GM12801 (cell line): ENCODE data around the gene BCOR.

ENCODE experiments used
- TF ChIP-seq, protein P1 (sequence below): IDR thresholded peaks from one replicate; pipeline ENCODE4 v1.5.1; 2011; ENCODE audit warnings: control low read depth; ENCODE audit not compliant: insufficient read length; ENCODE audit errors: extremely low read depth

The BCOR gene

DNA sequence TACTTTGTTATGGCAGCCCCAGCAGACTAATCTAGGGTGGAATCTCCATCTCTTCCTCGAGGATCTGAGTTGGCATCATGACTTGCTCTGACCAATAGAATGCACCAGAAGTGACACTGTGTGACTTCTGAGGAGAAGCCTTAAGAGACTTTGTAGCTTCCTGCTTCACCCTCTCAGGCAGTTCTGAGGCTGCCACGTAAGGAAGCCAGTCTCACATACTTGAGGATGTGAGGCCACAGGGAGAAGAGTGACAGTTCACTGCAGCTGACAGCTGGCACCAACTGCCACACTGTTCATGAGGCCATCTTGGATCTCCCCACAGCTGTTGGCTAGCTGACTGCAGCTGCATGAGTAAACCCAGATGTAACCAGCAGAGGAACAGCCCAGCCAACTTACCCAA lies 29.3 kb upstream of the BCOR start:
- TF ChIP-seq, protein P1, sequence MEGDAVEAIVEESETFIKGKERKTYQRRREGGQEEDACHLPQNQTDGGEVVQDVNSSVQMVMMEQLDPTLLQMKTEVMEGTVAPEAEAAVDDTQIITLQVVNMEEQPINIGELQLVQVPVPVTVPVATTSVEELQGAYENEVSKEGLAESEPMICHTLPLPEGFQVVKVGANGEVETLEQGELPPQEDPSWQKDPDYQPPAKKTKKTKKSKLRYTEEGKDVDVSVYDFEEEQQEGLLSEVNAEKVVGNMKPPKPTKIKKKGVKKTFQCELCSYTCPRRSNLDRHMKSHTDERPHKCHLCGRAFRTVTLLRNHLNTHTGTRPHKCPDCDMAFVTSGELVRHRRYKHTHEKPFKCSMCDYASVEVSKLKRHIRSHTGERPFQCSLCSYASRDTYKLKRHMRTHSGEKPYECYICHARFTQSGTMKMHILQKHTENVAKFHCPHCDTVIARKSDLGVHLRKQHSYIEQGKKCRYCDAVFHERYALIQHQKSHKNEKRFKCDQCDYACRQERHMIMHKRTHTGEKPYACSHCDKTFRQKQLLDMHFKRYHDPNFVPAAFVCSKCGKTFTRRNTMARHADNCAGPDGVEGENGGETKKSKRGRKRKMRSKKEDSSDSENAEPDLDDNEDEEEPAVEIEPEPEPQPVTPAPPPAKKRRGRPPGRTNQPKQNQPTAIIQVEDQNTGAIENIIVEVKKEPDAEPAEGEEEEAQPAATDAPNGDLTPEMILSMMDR = no peak

DNA sequence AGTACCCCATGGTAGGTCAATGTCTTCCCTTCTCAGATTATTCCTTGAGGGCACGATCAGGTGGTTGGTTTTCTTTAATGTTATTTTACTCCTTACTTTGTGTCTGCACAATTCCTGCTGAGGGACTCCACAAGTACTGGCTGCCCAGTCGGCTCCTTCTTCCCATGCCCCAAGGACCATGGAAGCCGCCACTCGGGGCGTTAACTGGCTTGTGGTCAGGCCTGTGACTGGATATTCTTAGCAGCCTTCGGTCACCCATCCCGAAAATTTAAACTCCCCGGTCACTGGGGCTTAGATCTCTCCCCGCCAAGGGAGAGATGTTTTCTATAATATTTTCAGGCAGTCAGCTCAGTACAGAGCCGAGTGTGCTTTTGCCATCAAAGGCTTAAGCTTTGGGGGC lies 24.7 kb upstream of the BCOR start:
- TF ChIP-seq, protein P1 = no peak

DNA sequence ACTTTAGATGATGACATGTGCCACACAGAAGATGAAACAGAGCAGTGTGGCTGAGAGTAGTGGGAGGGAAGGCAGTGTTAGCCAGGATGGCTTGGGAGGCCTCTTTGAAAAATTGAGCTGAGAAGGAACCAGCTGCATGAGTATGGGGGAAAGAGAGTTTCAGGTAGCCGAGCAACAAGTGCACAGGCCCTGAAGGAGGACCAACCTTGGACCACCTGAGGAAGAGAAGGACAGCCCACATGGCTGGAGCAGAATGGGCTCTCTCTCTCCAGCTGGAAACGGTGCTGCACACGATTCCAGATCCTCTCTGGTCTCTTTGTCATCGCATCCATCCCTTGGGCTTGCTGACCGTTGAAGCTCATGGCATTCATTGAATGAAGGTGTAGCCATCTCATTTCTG lies 23.9 kb upstream of the BCOR start:
- TF ChIP-seq, protein P1 = no peak

DNA sequence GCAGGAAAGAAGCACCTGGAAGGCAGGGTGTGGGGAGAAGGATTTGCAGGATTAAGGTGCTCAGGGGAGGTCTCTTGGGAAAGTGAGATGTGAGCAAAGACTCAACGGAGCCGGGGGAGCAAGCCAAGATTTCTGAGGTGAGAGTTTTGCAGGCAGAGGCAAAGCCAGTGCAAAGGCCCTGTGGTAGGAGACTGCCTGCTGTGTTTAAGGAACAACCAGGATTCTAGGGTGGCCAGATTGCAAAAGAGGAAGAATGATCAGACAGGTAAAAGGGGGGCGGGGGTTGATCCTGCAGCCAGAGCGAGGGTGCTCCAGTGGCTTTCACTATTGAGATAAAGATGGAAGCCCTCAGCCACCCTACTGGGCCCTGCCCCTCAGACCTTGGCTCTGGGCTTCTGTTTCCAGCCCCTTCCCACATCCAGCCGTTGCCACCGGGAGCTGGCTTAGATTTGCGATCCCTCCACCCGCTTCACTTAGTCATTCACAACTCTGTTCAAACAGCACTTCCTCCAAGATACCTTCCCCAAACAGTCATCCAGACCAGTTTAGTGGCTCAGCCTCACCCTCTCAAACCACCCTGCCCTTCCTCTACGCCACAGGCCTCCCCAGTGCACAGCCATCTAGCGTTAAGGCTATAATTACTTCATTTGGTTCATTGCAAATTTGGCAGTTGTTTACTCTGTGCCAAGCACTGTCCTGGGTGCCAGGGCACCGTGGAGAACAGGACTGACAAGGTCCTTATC lies 23.3 kb upstream of the BCOR start:
- TF ChIP-seq, protein P1 = no peak

DNA sequence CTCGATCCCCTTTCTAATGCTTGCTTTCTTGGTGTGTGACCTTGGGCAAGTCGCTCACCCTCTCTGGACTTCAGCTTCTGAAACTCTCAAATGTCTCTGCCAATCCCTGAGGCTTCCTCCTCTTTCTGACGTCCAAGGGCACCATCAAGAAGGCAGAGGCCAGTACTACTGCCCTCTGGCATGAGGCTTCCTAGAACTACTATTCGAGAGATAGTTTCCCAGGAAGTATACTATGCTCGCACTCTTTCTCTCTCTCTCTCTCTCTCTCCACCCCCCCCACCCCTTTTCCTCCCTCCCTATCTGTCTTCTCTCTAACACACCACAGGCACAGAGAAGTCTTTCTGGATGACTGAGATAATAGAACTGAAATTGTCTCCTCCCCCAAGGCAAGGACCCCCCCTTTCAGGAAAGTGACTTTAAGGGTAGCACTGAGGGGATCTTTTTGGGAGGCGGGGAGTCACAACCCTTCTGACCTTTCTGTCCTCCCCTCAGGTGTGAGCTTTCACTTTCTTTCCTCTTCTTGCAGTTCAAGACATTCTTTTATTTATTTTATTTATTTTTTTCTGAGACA lies 20.0 kb upstream of the BCOR start:
- TF ChIP-seq, protein P1 = no peak

DNA sequence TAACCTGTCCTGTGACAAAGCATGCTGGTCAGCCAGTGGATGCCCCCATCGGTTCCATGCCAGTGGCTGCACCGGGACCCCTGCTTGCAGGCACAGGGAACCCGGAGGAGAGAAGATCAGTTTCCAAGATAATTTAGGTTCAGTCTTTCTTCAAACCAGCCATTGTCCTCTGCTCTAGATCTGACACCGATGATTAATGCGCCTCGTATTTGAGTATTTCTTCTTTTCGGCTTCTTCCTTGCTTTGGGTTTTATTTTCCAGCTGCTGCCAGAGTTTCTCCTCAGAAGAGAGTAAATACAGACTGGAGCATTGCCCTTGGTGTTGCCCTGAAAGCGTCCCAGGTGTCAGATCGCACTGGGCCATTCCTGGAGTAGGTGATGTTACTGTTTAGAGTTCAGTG lies 19.2 kb upstream of the BCOR start:
- TF ChIP-seq, protein P1 = no peak

DNA sequence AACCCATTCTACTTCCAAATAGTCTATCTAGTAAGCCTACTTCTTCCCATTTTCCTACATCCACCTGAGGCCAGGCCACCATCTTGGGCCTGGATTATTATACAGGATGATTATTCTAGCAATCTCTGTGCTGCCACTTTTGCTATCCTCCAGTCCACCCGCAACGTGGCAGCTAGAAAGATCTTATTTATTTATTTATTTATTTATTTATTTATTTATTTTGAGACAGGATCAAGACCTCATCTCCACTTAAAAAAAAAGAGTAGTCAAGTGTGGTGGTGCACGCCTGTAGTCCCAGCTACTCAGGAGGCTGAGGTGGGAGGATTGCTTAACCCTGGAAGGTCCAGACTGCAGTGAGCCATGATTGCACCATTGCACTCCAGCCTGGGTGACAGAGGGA lies 15.2 kb upstream of the BCOR start:
- TF ChIP-seq, protein P1 = no peak
